Measurements from ENCODE around the gene HIPK2.
A peak's percentile ranks its signal among the peaks of the same experiment; 100 is the strongest.

The HIPK2 gene

DNA sequence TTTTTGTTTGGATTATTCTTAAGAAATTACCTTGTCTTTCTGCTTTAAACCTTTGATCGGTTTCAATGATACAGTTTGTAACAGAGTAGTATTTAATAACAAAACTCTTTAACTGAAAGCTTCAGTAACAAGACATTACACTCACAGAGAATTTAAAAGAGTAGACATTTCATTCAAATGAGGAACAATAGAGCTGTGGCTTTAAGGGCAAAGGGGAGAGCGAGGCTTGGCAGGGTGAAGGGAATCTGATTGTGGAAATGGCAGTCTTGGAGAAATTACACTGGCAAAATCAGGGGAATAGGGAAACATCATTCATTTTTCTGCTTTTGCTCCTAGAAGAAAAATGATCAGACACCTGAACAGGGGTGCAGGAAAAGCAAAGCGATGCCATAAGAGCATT, 5.1 kb upstream of the HIPK2 start:
- DNase-seq: no peak

DNA sequence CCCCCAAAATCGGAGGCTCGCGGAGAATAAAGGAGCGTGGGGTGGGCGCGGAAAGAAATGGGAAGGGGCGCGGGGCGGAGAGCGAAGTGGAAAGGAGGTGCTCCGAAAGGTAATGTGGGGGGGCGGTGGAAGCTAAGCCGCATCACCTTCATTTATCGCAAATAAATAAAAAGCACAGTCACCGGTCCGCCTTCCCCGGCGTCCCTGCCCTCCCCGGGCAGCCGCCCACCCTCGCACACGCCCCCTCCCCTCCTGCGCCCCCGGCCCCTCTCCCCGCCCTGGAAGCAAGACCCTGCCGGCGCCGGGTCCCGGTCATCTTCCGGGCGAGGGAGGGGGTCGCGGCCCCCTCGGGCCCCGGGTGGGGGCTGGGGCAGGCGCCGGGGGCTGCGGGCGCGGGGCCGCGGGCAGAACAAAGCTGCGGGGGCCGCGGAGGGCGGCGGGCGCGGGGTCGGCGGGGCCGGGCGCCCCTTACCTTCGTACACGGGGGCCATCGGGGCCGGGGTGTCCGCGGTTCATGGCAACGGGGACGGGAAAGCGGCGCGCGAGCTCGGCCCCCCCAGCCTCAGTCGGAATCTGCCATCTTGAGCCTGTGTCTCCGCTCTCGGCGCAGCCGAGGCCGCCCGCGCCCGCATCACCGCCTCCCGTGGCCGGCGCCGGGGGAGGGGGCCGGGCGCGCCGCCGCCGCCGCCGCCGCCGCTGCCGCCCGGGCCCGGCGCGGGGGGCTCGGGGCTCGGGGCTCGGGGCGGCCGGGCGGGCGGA, 486 bp downstream of the HIPK2 start:
- DNase-seq: peak; percentile 17 to 47 (median 31)

DNA sequence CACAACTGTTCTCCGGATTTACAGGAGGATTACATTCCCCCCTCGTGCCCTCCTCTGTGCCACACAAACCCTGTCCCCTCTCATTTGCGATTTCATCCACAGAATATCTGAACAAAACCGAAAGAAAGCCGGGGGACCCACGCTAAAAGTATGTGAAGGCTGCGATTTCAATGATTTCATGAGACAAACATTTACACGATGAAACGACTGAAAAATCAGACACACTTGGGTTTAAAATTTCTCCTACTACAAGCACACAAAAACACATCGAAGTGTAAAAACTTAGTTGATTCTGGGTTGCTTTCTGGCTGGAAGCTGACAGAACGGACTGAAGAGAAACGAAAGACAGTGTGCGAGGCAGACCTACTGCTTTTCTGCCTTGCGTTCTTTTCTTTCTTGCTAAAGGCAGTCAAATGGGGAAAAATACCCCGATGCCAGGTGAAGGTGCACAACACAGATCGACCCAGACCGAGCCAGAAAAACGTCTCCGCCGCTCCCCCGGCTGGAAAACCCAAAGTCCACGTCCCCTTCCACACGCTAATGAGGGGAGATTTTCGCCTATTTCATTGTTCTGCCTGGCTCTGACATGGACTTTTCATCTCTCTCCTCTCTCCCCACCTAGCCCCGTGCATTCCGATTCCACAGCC, 1.2 kb downstream of the HIPK2 start:
- peak in 5 of 6 experiments; percentile 19 to 68 (median 25) for DNase-seq

DNA sequence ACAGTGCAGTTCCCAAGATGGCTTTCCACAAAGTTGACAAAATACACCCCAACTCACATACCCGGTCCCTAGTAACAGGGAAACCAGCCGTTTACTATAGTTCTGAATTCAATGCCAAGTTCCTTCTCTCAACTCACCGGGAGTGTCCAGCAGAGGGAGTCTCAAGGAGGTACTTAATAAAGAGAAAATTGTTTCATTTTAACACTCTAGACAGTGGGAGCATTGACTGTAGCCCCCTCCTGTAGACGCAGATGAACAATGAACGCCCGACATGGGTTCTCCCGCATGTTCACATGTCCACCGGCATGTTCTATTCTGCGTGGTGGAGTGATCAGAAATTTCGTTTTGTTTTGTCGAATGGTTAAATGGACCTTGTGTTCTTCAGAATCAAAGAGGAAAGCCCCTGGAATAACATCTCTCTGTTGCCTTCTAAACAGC, 1.9 kb downstream of the HIPK2 start:
- DNase-seq: peak; percentile 17 to 59 (median 26)

DNA sequence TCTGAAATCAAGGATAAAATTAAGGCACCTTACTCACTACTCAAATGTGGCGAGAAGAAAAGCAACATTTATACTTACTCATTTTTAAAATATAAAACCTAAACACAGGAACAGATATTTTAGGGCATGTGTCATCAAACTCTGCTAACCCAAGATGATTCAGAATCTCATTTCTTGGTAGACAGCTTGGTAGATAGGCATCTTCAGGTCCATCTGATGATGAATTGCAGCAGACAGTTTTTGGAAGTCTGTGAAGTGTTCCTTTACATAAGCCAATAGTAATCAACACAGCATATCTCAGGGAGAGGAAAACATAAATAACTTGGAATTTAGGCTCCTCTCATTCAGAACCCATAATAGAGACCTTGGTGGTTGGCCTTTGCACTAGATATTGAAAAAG, 3.4 kb downstream of the HIPK2 start:
- no peak for DNase-seq

DNA sequence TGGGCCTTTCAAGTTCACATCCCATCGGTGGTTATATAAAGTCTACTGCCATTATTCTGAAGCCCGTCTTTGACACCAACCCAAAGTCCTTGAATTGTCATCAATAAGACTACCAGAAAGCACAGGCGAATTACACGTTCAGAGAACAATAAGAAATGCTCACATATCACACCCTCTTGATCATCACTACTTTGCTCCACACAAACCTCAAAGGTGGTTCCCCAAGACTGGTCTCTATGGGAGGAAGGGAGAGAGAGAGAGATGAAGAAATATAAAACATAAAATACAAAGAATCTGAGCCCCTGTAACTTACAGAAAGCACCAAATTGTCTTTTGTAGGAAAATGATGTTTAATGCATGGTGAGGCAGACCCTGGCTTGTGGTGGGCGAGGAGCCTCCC, 4.4 kb downstream of the HIPK2 start:
- DNase-seq: peak in 1 of 6 experiments; percentile 9

DNA sequence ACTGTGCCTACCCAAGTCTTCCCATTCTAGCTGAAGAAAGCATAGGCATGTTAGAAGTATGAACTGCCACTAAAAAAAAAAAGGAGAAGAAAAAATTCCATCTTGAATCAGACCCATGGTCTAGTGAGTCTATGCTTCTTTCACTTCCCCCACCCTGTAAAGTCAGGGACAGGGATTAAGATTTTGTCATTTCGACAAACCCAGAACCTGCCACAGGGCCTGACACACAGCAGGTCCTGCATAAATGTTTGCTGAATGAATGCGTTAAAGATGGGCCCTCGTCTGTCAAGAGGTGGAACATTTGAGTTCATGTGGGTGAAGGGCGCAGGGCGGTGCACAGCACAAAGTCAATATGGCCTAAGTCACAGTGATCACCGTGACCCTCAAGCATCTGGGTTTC, 4.9 kb downstream of the HIPK2 start:
- no peak for DNase-seq

- DNase-seq: no peak
Observed at GRCh38 chr7:139772115-139772514, 5.7 kb downstream of the HIPK2 start.

DNA sequence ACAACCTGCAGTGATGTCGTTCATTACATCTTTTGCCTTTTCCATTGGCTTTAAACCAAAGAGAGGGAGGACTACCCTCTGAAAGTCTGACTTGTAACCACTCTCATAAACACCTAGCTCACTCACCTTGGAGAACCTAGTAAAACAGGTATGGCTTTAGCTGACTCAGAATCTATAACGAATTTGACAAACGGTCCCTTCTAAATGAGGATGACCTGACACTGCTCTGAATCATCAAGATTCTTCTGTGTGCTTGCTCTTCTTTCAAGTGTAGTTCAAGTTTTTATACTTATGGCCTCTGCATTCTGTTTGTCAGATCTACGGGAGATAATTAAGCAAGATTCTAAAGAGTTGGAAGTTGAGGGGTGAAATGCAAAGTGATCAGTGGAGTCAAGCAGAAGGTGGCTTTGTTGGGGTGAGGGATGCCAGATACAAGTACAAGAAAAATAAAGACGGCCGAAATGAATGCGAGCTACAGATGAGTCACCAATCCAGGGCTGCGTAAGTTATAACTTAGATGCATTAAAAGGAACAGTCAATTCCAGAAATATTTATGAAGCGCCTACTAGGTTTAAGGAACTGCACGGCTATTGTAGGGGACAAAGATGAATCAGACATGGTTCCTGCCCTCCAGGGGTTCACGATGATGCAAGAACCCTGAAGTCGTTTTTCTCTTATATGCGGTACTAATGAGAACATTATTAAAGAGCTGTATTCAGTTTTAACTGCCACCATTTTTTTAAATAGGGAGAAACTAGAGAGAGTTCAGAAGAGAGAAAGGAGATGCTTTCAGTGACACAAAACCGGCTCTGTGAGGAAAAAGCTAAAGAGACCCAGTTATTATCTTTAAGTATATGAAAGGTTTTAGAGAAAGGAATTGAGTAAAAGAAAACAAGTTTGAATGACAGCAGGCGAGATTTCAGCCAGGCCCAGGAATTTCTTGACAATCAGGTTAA, 6.5 kb downstream of the HIPK2 start:
- DNase-seq: no peak

GRCh38 chr7:139769761-139770160, 8.0 kb downstream of the HIPK2 start:
- no peak for DNase-seq

GRCh38 chr7:139769066-139769465, 8.7 kb downstream of the HIPK2 start:
- no peak for DNase-seq

GRCh38 chr7:139768249-139768824, 9.5 kb downstream of the HIPK2 start:
- DNase-seq: peak in 4 of 6 experiments; percentile 8 to 51 (median 22)

DNA sequence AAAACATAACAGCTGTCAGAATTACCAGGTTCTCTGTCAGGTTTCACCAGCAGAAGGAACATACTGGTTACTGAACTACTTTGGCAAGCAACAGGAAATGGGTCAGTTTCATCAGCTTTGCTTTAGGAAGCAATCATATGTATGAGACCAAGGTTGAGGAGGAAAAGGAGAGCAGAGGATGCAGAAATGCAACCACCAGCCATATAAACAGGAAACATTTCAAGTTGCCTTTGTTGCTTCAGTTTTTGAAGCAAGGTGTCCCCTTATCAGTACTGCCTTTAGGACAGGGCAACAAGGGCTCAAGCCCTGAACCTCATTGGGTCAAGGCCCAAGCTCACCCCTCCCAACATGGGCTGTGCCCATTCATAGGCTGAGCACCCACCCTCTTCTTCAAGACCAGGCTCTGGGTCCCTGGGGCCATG, 10.2 kb downstream of the HIPK2 start:
- peak in 3 of 6 experiments; percentile 63 to 69 (median 68) for DNase-seq

GRCh38 chr7:139765143-139765542, 12.7 kb downstream of the HIPK2 start:
- no peak for DNase-seq

DNA sequence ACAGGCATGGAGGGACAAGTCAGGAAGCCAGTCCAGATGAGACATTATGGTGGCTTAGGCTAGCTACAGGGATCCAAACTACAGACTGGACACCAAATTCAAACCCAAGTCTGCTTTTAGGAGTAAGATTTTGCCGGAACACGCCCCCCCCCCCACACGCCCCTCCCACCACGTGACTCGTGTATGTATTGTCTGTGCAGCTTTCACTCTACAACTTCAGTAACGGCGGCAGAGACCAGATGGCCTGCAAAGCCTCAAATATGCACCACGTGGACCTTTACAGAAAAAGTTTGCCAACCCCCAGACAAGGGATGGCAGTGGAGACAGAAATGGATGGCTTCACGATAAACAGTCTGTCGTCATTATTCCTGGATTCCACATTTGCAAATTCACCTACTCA, 14.5 kb downstream of the HIPK2 start:
- DNase-seq: no peak

GRCh38 chr7:139762886-139763285, 14.9 kb downstream of the HIPK2 start:
- DNase-seq: no peak

DNA sequence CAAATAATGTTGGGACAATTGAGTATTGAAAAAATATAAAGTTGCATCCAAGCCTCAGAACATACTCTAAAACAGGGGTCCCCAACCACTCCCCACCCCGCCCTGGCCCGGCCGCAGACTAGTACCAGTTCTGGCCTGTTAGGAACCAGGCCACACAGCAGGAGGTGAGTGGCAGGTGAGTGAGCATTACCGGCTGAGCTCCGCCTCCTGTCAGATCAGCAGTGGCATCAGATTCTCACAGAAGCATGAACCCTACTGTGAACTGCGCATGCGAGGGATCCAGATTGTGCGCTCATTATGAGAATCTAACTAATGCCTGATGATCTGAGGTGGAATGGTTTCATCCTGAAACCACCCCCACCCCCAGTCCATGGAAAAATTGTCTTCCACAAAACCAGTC, 19.4 kb downstream of the HIPK2 start:
- DNase-seq: no peak

DNA sequence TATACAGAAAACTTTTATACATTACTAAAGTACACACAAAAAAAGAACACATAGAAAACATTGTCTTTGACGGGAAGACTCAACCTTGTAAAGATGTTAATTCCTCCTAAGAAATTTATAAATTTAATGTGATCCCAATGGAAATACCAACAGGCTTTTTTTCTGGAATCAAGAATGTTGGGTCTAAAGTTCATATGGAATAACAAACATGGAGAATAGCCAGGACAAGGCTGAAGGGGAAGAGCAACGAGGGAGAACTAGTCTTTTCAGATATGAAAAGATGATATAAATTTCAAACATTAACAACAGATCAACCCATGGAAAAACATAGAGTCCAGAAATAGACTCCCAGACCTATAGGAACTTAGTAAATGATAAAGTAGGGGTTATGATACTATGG, 19.8 kb downstream of the HIPK2 start:
- no peak for DNase-seq

DNA sequence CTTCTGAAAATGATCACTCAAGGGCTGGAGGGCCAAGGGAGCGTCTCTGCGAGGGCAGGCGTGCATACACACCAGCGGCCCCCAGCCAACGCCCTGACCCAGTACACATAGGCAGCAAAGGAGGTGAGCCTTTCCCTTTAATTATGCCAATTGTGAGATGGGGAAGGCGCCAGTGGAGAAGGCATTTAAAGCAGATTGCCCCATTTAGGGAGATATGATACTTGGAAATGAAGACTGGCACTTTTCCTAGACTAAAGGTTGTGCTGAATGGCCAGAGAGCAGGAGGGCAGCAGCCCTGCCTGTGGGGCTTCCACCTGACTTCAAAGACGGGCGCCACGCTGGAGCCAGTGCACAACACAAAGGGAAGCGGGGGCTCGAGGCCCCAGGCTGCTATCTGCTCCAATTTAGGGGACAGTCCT, 24.1 kb downstream of the HIPK2 start:
- no peak for DNase-seq

DNA sequence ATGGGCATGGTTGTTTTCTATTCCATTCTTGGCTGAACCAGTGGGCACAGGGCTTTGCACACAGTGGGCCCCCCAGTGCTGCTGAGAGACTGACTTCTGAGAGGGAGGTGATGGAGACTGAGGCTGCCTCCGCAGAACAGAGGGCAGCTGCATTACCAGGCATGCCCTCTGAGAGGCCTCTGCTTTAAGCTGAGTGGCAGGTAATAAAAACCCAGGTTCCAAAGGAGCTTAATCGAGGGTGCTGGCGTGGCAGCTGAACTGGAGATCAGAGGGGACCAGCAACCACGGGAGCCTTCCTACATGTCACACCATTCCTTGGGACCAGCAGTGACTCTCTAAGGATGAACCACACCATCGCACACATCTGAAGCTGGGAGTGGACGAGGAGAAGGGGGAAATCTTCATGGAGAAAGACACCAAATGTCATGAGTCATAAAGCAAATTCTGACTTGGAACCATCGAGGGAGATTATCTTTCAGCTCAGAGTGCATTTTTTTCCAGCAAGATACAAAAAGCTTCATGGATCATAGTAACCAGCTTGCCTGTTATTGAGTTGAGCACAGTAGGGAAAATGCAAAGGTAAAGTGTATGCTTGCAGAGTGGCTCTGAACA, 24.6 kb downstream of the HIPK2 start:
- DNase-seq: no peak

- DNase-seq: no peak
Observed at GRCh38 chr7:139752604-139753003, 25.2 kb downstream of the HIPK2 start.

DNA sequence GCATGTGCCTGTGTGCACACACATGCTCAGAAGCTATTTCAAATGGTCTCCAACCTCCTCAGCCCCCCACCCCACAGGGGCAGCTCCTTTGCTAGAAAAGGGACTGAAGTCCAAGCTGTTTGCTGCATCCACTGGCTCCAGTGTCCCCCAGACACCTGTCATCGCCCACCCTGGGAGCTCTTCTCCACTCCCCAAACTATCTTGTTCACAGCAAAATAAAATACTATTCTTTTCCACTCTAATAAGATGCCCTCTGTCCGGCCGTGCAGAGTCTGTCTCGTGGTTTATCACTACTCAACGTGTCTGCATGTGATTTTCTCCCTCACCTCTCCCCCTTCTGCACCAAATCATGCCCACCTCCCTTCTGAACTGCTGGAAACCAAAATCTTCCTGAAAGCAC, 25.6 kb downstream of the HIPK2 start:
- DNase-seq: no peak

All from stimulated activated naive CD4-positive, alpha-beta T cell (primary cell).